ENCODE results near the gene UFSP2. TPM values are rescaled to one million over a fixed set of nuclear protein-coding genes. Genes with fewer than 3 reads are reported as not detected.

UFSP2 gene
- total RNA-seq, 1 donor from 2014 or later, result 19.8 TPM

- DNase-seq (ENCODE audit: low spot score), result no peak
These were observed 1.4 kb upstream of the UFSP2 start for GRCh38 chr4:185426960-185427688.

GRCh38 chr4:185424905-185425646 lies 688 bp downstream of the UFSP2 start:
- DNase-seq (ENCODE audit: low spot score), result no peak

- DNase-seq (ENCODE audit: low spot score), result no peak
These were observed 4.2 kb downstream of the UFSP2 start for GRCh38 chr4:185421366-185422124.

- no peak for DNase-seq (ENCODE audit: low spot score)
These were observed 8.8 kb downstream of the UFSP2 start for GRCh38 chr4:185416955-185417354.

GRCh38 chr4:185412412-185412811 lies 13.4 kb downstream of the UFSP2 start:
- DNase-seq (ENCODE audit: low spot score), result no peak

GRCh38 chr4:185411849-185412248 lies 13.9 kb downstream of the UFSP2 start:
- DNase-seq (ENCODE audit: low spot score), result no peak

GRCh38 chr4:185408432-185408831 lies 17.3 kb downstream of the UFSP2 start:
- no peak for DNase-seq (ENCODE audit: low spot score)

GRCh38 chr4:185405296-185405999 lies 20.3 kb downstream of the UFSP2 start:
- no peak for DNase-seq (ENCODE audit: low spot score)

- no peak for DNase-seq (ENCODE audit: low spot score)
These were observed 21.7 kb downstream of the UFSP2 start for GRCh38 chr4:185404031-185404430.

GRCh38 chr4:185399466-185399865 lies 26.3 kb downstream of the UFSP2 start:
- DNase-seq (ENCODE audit: low spot score), result no peak

- no peak for DNase-seq (ENCODE audit: low spot score)
These were observed 27.1 kb downstream of the UFSP2 start for GRCh38 chr4:185398618-185399017.

GRCh38 chr4:185396724-185397385 lies 28.9 kb downstream of the UFSP2 start, which contains the start of gene ANKRD37:
ANKRD37 (plus strand) TSS chr4:185396841; CDS start chr4:185396924, 83 bp downstream.
- no peak for DNase-seq (ENCODE audit: low spot score)

GRCh38 chr4:185395956-185396723 lies 29.6 kb downstream of the UFSP2 start:
- peak; percentile 99 for DNase-seq (ENCODE audit: low spot score)

- DNase-seq (ENCODE audit: low spot score), result no peak
These were observed 30.4 kb downstream of the UFSP2 start, which contains the start of gene LRP2BP for GRCh38 chr4:185395238-185395955. LRP2BP (minus strand) TSS chr4:185395924; CDS start chr4:185378186, 17,738 bp downstream.

GRCh38 chr4:185394568-185395237 lies 31.1 kb downstream of the UFSP2 start:
- no peak for DNase-seq (ENCODE audit: low spot score)

- DNase-seq (ENCODE audit: low spot score), result no peak
These were observed 33.6 kb downstream of the UFSP2 start for GRCh38 chr4:185392156-185392555.

- DNase-seq (ENCODE audit: low spot score), result no peak
These were observed 34.8 kb downstream of the UFSP2 start for GRCh38 chr4:185390941-185391340.

- DNase-seq (ENCODE audit: low spot score), result no peak
These were observed 37.8 kb downstream of the UFSP2 start for GRCh38 chr4:185387957-185388356.

Measured in mesenteric fat pad (tissue), 1 donor.